Gastroesophageal sphincter (tissue), 4 donors: ENCODE measurements around the gene TBATA. TPM values are rescaled to one million over a fixed set of nuclear protein-coding genes. Genes with fewer than 3 reads are reported as not detected.

Experiments used
- ATAC-seq: fragments of 150-250 bp; one replicate; pipeline ENCODE4 v1.9.1; 2016; ENCODE audit warnings: mild to moderate bottlenecking, moderate library complexity
- H3K27ac ChIP-seq, 4 donors: fragments of 200-600 bp; sonication (generic) in 3 of 4; 1 replicate in 3 of 4; 2 replicates in 1 of 4; pipeline ENCODE4 v1.5.1; 2016 to 2019
- H3K27me3 ChIP-seq: fragments of 200-600 bp; sonication (generic); one replicate; pipeline ENCODE4 v1.5.1; 2019
- H3K36me3 ChIP-seq, 2 donors: fragments of 200-600 bp; sonication (generic); one replicate each; pipeline ENCODE4 v1.5.1; 2019; ENCODE audit warnings: control low read depth in 1 of 2
- H3K4me1 ChIP-seq, 3 donors: fragments of 200-600 bp; sonication (generic); 1 replicate in 2 of 3; 2 replicates in 1 of 3; pipeline ENCODE4 v1.5.1; 2016 to 2019; ENCODE audit warnings: control low read depth in 2 of 3
- H3K4me3 ChIP-seq, 2 donors: fragments of 200-600 bp; sonication (generic); one replicate each; pipeline ENCODE4 v1.5.1; 2019; ENCODE audit warnings: mild to moderate bottlenecking in 1 of 2, moderate library complexity in 1 of 2
- H3K9me3 ChIP-seq, 3 donors: fragments of 200-600 bp; sonication (generic); one replicate each; pipeline ENCODE4 v1.5.1; 2017 to 2019; ENCODE audit warnings: control low read depth in 2 of 3
- EP300 ChIP-seq: sonication (generic); formaldehyde crosslinking; IDR thresholded peaks from one replicate; pipeline ENCODE4 v1.6.1; 2017; ENCODE audit warnings: antibody characterized with exemption, mild to moderate bottlenecking
- POLR2A ChIP-seq, 2 donors: fragments of 450-650 bp; IDR thresholded peaks; one replicate each; pipeline ENCODE4 v1.6.1; 2017; ENCODE audit warnings: antibody characterized with exemption in 2 of 2, mild to moderate bottlenecking in 2 of 2, moderate library complexity in 1 of 2
- POLR2AphosphoS5 ChIP-seq: sonication (generic); formaldehyde crosslinking; IDR thresholded peaks from one replicate; pipeline ENCODE4 v1.6.1; 2017; ENCODE audit warnings: antibody characterized with exemption
- WGBS, 2 donors: methylation state at CpG; one replicate each; pipeline ENCODE4 v1.1.5; 2018; ENCODE audit warnings: low coverage in 1 of 2; 5-methylcytosine and 5-hydroxymethylcytosine counted together
- total RNA-seq, 4 donors: library from RNA; depleted of rRNA; stranded (reverse); fragments of >200 nt; gene quantifications; one replicate each; pipeline ENCODE4 v1.1.0, GENCODE V29; 2016
- TF ChIP-seq, protein P1 (sequence below), 4 experiments: fragments of 200-600 bp in 2 of 4; fragments of 450-650 bp in 2 of 4; sonication (generic) in 1 of 4; IDR thresholded peaks; one replicate each; pipeline ENCODE4 v1.5.1; 2017 to 2019; ENCODE audit warnings: antibody characterized with exemption in 4 of 4, mild to moderate bottlenecking in 2 of 4, moderate library complexity in 2 of 4

Gene TBATA
- total RNA-seq, 4 donors from 2014 or later = not detected

DNA sequence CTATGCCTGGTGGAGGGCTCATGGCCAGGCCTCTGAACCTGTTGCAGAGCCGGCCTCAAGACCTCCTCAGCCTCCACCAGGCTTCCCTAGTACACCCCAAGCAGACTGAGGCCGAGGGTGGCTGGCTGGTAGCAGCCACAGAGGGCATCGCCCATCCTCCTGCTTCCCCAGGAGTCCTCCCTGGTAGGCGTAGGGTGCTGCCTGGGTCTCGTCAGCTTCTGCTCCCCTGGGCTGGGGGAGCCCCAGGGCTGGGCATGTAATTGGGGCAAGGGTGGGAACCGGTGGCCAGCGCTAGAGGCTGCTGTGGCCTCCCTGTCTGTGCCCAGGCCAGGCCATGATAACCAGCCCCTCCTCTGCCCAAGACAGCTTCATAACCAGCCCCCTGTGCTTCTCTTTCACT, 32.6 kb downstream of the TBATA start:
- Histone ChIP-seq H3K9me3 (no peaks in the 10 kb centered on the region), H3K27me3 (no peaks in the 10 kb centered on the region), H3K4me1 (no peaks in the 10 kb centered on the region), H3K4me3 (no peak overlapping the region), H3K27ac (no peak overlapping the region), H3K36me3 (no peaks in the 10 kb centered on the region)
- ATAC-seq = no peak
- TF ChIP-seq, protein P1, sequence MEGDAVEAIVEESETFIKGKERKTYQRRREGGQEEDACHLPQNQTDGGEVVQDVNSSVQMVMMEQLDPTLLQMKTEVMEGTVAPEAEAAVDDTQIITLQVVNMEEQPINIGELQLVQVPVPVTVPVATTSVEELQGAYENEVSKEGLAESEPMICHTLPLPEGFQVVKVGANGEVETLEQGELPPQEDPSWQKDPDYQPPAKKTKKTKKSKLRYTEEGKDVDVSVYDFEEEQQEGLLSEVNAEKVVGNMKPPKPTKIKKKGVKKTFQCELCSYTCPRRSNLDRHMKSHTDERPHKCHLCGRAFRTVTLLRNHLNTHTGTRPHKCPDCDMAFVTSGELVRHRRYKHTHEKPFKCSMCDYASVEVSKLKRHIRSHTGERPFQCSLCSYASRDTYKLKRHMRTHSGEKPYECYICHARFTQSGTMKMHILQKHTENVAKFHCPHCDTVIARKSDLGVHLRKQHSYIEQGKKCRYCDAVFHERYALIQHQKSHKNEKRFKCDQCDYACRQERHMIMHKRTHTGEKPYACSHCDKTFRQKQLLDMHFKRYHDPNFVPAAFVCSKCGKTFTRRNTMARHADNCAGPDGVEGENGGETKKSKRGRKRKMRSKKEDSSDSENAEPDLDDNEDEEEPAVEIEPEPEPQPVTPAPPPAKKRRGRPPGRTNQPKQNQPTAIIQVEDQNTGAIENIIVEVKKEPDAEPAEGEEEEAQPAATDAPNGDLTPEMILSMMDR (IDR thresholded peaks at IDR 0.05) = no peak
- 90 to 100% methylated on average over 1 to 2 of the region's 7 CpGs for WGBS, 2 donors

DNA sequence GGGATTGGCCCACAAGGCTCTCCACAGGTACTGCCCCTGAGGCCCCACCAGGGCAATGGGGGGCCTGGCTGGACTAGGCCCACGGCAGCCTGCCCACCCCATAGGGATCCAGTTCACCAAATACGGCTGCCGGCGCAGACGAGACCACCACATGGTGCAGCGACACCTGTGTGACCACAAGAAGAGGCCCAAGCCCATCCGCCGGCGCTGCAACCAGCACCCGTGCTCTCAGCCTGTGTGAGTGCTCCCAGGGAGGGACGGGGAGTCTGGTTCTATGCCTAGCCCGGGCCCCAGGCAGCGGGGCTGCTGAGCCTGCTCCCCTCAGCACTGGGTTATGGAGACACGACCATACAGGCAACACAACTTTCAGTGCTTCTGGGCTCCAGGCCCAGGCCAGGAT, 33.2 kb downstream of the TBATA start:
- no peak overlapping the region for H3K4me3 ChIP-seq
- no peak for ATAC-seq
- WGBS, 2 donors = 100% methylated on average over 5 of the region's 14 CpGs; no CpG with 5 or more reads in 1 of the 2 donors

DNA sequence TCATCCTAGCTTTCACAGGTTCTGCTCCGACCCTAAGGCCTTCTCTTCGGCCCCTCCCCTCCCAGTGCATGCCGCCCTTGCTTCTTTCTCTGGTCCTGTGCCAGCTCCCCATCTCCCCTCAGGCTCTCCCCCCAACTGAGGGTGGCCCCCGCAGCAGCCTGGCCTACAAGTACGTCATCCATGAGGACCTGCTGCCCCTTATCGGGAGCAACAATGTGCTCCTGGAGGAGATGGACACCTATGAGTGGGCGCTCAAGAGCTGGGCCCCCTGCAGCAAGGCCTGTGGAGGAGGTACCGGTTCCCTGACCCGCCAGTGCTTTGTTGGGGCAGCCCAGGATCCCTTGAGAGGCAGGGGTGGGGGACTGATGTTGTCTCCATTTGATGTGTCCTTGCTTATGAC, 33.8 kb downstream of the TBATA start:
- Histone ChIP-seq H3K27ac (no peak overlapping the region), H3K4me3 (no peak overlapping the region), H3K9me3 (no peaks in the 10 kb centered on the region), H3K4me1 (no peaks in the 10 kb centered on the region), H3K27me3 (no peaks in the 10 kb centered on the region), H3K36me3 (no peaks in the 10 kb centered on the region)
- WGBS, 2 donors = 90 to 100% methylated on average over 2 to 3 of the region's 9 CpGs
- TF ChIP-seq, protein P1 (IDR thresholded peaks at IDR 0.05) = no peak
- TF ChIP-seq EP300 (no peak), POLR2A (IDR thresholded peaks at IDR 0.05) (no peak), POLR2AphosphoS5 (no peak)
- ATAC-seq = no peak

More for the DNA sequence above, 33.2 kb downstream of the TBATA start:
- Histone ChIP-seq H3K36me3 (no peaks in the 10 kb centered on the region), H3K27ac (no peak overlapping the region), H3K27me3 (no peaks in the 10 kb centered on the region), H3K4me1 (no peaks in the 10 kb centered on the region), H3K9me3 (no peaks in the 10 kb centered on the region)
- TF ChIP-seq, protein P1 (IDR thresholded peaks at IDR 0.05) = no peak
- no peak for TF ChIP-seq POLR2A (IDR thresholded peaks at IDR 0.05)

DNA sequence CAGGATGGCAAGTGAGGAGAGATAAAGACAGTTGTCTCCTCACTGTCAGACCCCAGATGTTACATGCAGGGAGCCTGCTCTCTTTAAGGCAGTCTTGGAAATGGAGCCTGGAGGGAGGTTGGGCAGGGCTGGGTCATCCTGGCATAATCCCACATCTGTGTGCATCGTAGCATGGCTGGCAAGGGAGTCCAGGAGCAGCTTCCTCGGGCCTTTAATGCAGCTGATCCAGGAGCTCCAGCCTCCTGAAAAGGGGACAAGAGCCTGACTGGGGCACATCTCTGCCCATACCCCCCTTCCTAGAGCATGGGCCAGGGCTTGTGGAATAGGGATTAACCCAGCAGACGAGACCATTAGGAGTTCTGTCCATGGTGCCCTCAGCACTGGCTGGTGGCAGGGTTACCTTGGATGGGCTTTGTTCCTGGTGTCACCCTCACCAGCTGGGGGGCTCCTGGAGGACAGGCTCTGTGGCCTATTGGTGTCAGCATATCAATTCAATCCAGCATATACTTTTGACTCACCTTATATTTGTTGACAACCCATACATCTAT, 34.9 kb downstream of the TBATA start:
- ATAC-seq = no peak
- no CpG with 5 or more reads among the region's 3 CpGs for WGBS, 2 donors
- no peaks in the 10 kb centered on the region for H3K9me3 ChIP-seq
- H3K27me3 ChIP-seq = no peaks in the 10 kb centered on the region
- H3K36me3 ChIP-seq = no peaks in the 10 kb centered on the region
- no peak overlapping the region for H3K27ac ChIP-seq
- H3K4me3 ChIP-seq = no peak overlapping the region
- TF ChIP-seq POLR2AphosphoS5 (no peak), POLR2A (IDR thresholded peaks at IDR 0.05) (no peak), EP300 (no peak)
- TF ChIP-seq, protein P1 (IDR thresholded peaks at IDR 0.05) = no peak
- no peaks in the 10 kb centered on the region for H3K4me1 ChIP-seq

DNA sequence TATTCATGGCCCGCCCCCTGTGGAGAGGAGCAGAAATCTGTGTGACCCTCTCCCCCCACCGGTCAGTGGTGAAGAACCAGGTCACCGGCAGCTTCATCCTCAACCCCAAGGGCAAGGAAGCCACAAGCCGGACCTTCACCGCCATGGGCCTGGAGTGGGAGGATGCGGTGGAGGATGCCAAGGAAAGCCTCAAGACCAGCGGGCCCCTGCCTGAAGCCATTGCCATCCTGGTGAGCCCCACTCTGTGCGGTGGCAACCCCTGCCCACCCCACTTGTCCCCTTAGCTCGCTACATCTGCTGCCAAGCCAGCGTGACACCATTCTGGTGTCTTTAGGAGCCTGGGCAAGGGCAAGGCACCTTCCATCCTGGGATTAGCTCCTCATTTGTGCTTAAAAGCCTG, 35.4 kb downstream of the TBATA start:
- Histone ChIP-seq H3K4me1 (no peaks in the 10 kb centered on the region), H3K4me3 (no peak overlapping the region), H3K36me3 (no peaks in the 10 kb centered on the region), H3K27ac (no peak overlapping the region), H3K9me3 (no peaks in the 10 kb centered on the region), H3K27me3 (no peaks in the 10 kb centered on the region)
- WGBS, 2 donors = 60% methylated on average over 1 of the region's 10 CpGs; no CpG with 5 or more reads in 1 of the 2 donors
- no peak for TF ChIP-seq EP300
- TF ChIP-seq POLR2A (IDR thresholded peaks at IDR 0.05) = no peak
- no peak for TF ChIP-seq POLR2AphosphoS5
- TF ChIP-seq, protein P1 (IDR thresholded peaks at IDR 0.05) = no peak
- ATAC-seq = no peak
